HepG2 (cell line): ENCODE results near the gene C19orf38. TPM values are rescaled to one million over a fixed set of nuclear protein-coding genes. Genes with fewer than 3 reads are reported as not detected.
A peak's percentile ranks its signal among the peaks of the same experiment; 100 is the strongest.

Source experiments
- ELF3 ChIP-seq: IDR thresholded peaks from 2 replicates; pipeline ENCODE4 v1.6.1; 2016; ENCODE audit warnings: missing genetic modification reagents, missing compliant biosample characterization
- PATZ1 ChIP-seq: sonication (generic); formaldehyde crosslinking; IDR thresholded peaks from 2 replicates; pipeline ENCODE4 v1.4.0; 2020; ENCODE audit warnings: missing genetic modification reagents
- SALL1 ChIP-seq: sonication (generic); formaldehyde crosslinking; IDR thresholded peaks from 2 replicates; pipeline ENCODE4 v1.8.0; 2022; ENCODE audit warnings: mild to moderate bottlenecking, missing genetic modification reagents
- SAP130 ChIP-seq: IDR thresholded peaks from 2 replicates; pipeline ENCODE4 v1.6.1; 2016; ENCODE audit warnings: low read depth
- ZBTB26 ChIP-seq: IDR thresholded peaks from 2 replicates; pipeline ENCODE4 v1.6.1; 2016; ENCODE audit warnings: missing compliant biosample characterization, missing genetic modification reagents, borderline replicate concordance
- ZNF18 ChIP-seq: sonication (generic); formaldehyde crosslinking; IDR thresholded peaks from 2 replicates; pipeline ENCODE4 v1.8.0; 2022; ENCODE audit warnings: mild to moderate bottlenecking, missing genetic modification reagents; ENCODE audit not compliant: insufficient replicate concordance
- ZNF350 ChIP-seq: sonication (generic); formaldehyde crosslinking; IDR thresholded peaks from 2 replicates; pipeline ENCODE4 v1.4.0; 2020; ENCODE audit warnings: mild to moderate bottlenecking, low read depth, missing genetic modification reagents, borderline replicate concordance
- polyA plus RNA-seq, 8 experiments: library from polyadenylated mRNA; depleted of rRNA in 3 of 8; stranded (reverse) in 7 of 8; unstranded in 1 of 8; fragments of >200 nt; fragmentation: Illumina TruSeq in 4 of 8; extraction: Trizol in 4 of 8; gene quantifications; 2 replicates each; pipeline versions ENCODE4 v1.2.1 to v1.2.3, GENCODE V29; 2011 to 2016; ENCODE audit warnings: low read depth in 4 of 8, missing spikeins in 1 of 8, mixed read lengths in 1 of 8; ENCODE audit not compliant: insufficient read depth in 1 of 8
- total RNA-seq, 5 experiments: library from RNA; depleted of rRNA; stranded (reverse); fragments of >200 nt; fragmentation: Illumina TruSeq; extraction: Trizol; gene quantifications; 2 replicates each; pipeline ENCODE4 v1.2.3, GENCODE V29; 2016; ENCODE audit warnings: low read depth in 1 of 5

Gene C19orf38
- total and polyA plus RNA-seq, 2 of the 13 experiments (the other 11 are each of a cell fraction or from before 2014, with no cell fraction given), result 0.11 TPM; not detected in 1

- TF ChIP-seq ZBTB26 (CRISPR knock-in tag) (no peak), ZNF18 (no peak), SALL1 (CRISPR knock-in tag) (peak; percentile 40; the same call in 1 of the 2 replicates), PATZ1 (peak; percentile 37; the same call in 1 of the 2 replicates), SAP130 (CRISPR knock-in tag) (peak; percentile 31; the same call in 1 of the 2 replicates), ELF3 (CRISPR knock-in tag) (0 out of 2 replicates have a peak, but pooled peaks have one; percentile 14), ZNF350 (CRISPR knock-in tag) (no peak)
Measured at GRCh38 chr19:10854350-10855089, 6.3 kb downstream of the C19orf38 start (continued).
